Dedifferentiated amniotic fluid mesenchymal stem cell (primary cell): Measurements from ENCODE around the gene MGAT3.

Experiments used
- DNase-seq: peaks from one replicate; pipeline ENCODE4 v3.0.0-alpha.2; 2016; ENCODE audit errors: extremely low spot score

MGAT3 gene

GRCh38 chr22:39528681-39529486 is 72.1 kb downstream of the MGAT3 start:
- DNase-seq, result peak; percentile 90

- no peak for DNase-seq
Observed at GRCh38 chr22:39529487-39529851, 72.7 kb downstream of the MGAT3 start.

GRCh38 chr22:39530116-39530515 is 73.3 kb downstream of the MGAT3 start:
- no peak for DNase-seq

- DNase-seq, result no peak
Observed at GRCh38 chr22:39530692-39531331, 74.0 kb downstream of the MGAT3 start.

GRCh38 chr22:39532215-39533073 is 75.6 kb downstream of the MGAT3 start, which contains the start of gene RPS19BP1:
Gene RPS19BP1 (minus strand): TSS chr22:39532748. CDS start chr22:39532738, 10 bp downstream.
- DNase-seq, result peak; percentile 98

GRCh38 chr22:39534092-39534506 is 77.3 kb downstream of the MGAT3 start:
- DNase-seq, result no peak

- peak; percentile 55 for DNase-seq
Observed at GRCh38 chr22:39534591-39535356, 78.0 kb downstream of the MGAT3 start.

GRCh38 chr22:39535357-39535725 is 78.5 kb downstream of the MGAT3 start:
- no peak for DNase-seq

- DNase-seq, result no peak
Observed at GRCh38 chr22:39535831-39536449, 79.1 kb downstream of the MGAT3 start.

GRCh38 chr22:39536711-39537110 is 79.9 kb downstream of the MGAT3 start:
- no peak for DNase-seq

GRCh38 chr22:39537975-39538374 is 81.2 kb downstream of the MGAT3 start:
- DNase-seq, result no peak
